SK-N-SH treated with all-trans-retinoic acid at 6 μM for 48 hours (cell line): ENCODE measurements around the gene ISOC2.

Experiments
- ARNTL ChIP-seq: fragments of 450-650 bp; formaldehyde crosslinking; IDR thresholded peaks from 2 replicates; pipeline ENCODE4 v1.5.0; 2020; ENCODE audit warnings: low read depth, mild to moderate bottlenecking, moderate library complexity, borderline replicate concordance
- CREB5 ChIP-seq: fragments of 250-450 bp; sonication (Bioruptor Pico); IDR thresholded peaks from 2 replicates; pipeline ENCODE4 v1.5.1; 2020; ENCODE audit warnings: low read depth, mild to moderate bottlenecking, moderate library complexity
- CSDC2 ChIP-seq: fragments of 250-450 bp; sonication (Bioruptor Pico); IDR thresholded peaks from 2 replicates; pipeline ENCODE4 v1.5.0; 2020; ENCODE audit warnings: mild to moderate bottlenecking, moderate library complexity
- CSRNP3 ChIP-seq: fragments of 250-450 bp; sonication (Bioruptor Pico); IDR thresholded peaks from 2 replicates; pipeline ENCODE4 v1.5.1; 2021; ENCODE audit warnings: mild to moderate bottlenecking, moderate library complexity
- OSR1 ChIP-seq: fragments of 250-450 bp; sonication (Bioruptor Pico); IDR thresholded peaks from 2 replicates; pipeline ENCODE4 v1.8.0; 2022; ENCODE audit warnings: moderate library complexity, mild to moderate bottlenecking, inconsistent platforms
- PATZ1 ChIP-seq: fragments of 250-450 bp; sonication (Bioruptor Pico); IDR thresholded peaks from 2 replicates; pipeline ENCODE4 v1.8.0; 2020; ENCODE audit warnings: mild to moderate bottlenecking, moderate library complexity, borderline replicate concordance
- TOX ChIP-seq: fragments of 250-450 bp; sonication (Bioruptor Pico); IDR thresholded peaks from 2 replicates; pipeline ENCODE4 v1.8.0; 2021; ENCODE audit warnings: mild to moderate bottlenecking, moderate library complexity, borderline replicate concordance
- ZC3H10 ChIP-seq: fragments of 250-450 bp; sonication (Bioruptor Pico); IDR thresholded peaks from 2 replicates; pipeline ENCODE4 v1.5.1; 2021; ENCODE audit warnings: mild to moderate bottlenecking, moderate library complexity
- ZFP3 ChIP-seq: fragments of 250-450 bp; sonication (Bioruptor Pico); IDR thresholded peaks from 2 replicates; pipeline ENCODE4 v1.5.0; 2020; ENCODE audit warnings: mild to moderate bottlenecking, moderate library complexity
- ZNF70 ChIP-seq: fragments of 450-650 bp; formaldehyde crosslinking; IDR thresholded peaks from 2 replicates; pipeline ENCODE4 v1.5.0; 2020; ENCODE audit warnings: mild to moderate bottlenecking, moderate library complexity
- TF ChIP-seq, protein P1 (sequence below): fragments of 250-450 bp; sonication (Bioruptor Pico); IDR thresholded peaks from 2 replicates; pipeline ENCODE4 v1.5.0; 2020; ENCODE audit warnings: mild to moderate bottlenecking, moderate library complexity

DNA sequence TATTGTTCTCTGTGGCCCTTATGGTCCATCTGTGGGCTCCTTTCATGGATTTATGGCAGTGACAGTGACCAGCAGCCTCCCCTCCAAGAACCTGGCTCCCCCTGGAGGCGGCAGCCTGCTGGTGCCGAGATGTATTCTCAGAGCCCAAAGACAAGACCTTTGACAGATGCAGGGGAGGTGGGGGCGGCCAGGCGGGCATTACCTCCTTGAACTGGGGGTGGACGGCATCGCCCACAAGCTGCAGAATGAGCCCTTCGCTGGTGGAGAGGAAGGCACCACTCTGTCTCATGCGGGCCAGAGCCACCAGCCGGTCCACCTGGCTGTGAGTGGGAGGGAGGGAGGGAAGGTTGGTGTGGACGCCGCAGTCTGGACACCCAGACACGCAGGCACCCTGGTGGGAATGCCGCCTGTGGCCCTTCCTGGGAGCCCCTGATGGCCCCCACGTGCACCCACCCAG, 6.6 kb downstream of the ISOC2 start:
- no peak for TF ChIP-seq TOX (CRISPR knock-in tag)
- TF ChIP-seq ARNTL: no peak
- TF ChIP-seq ZNF70 (CRISPR knock-in tag): no peak
- no peak for TF ChIP-seq ZFP3 (CRISPR knock-in tag)
- TF ChIP-seq, protein P1, sequence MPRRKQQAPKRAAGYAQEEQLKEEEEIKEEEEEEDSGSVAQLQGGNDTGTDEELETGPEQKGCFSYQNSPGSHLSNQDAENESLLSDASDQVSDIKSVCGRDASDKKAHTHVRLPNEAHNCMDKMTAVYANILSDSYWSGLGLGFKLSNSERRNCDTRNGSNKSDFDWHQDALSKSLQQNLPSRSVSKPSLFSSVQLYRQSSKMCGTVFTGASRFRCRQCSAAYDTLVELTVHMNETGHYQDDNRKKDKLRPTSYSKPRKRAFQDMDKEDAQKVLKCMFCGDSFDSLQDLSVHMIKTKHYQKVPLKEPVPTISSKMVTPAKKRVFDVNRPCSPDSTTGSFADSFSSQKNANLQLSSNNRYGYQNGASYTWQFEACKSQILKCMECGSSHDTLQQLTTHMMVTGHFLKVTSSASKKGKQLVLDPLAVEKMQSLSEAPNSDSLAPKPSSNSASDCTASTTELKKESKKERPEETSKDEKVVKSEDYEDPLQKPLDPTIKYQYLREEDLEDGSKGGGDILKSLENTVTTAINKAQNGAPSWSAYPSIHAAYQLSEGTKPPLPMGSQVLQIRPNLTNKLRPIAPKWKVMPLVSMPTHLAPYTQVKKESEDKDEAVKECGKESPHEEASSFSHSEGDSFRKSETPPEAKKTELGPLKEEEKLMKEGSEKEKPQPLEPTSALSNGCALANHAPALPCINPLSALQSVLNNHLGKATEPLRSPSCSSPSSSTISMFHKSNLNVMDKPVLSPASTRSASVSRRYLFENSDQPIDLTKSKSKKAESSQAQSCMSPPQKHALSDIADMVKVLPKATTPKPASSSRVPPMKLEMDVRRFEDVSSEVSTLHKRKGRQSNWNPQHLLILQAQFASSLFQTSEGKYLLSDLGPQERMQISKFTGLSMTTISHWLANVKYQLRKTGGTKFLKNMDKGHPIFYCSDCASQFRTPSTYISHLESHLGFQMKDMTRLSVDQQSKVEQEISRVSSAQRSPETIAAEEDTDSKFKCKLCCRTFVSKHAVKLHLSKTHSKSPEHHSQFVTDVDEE (CRISPR knock-in tag): no peak
- TF ChIP-seq ZC3H10: no peak
- TF ChIP-seq OSR1: no peak
- TF ChIP-seq CREB5 (CRISPR knock-in tag): no peak
- TF ChIP-seq CSDC2: no peak
- TF ChIP-seq CSRNP3 (CRISPR knock-in tag): no peak
- TF ChIP-seq PATZ1 (CRISPR knock-in tag): no peak
